Vagina (tissue), 2 donors: ENCODE data around the gene ABCC6. TPM values are rescaled to one million over a fixed set of nuclear protein-coding genes. Genes with fewer than 3 reads are reported as not detected.

ENCODE experiments used
- DNase-seq, 2 donors: peaks; one replicate each; pipeline ENCODE4 v3.0.0-alpha.2; 2017; ENCODE audit errors: extremely low spot score in 2 of 2
- H3K27ac ChIP-seq: fragments of 200-600 bp; sonication (generic); one replicate; pipeline ENCODE4 v1.5.1; 2019
- H3K27me3 ChIP-seq: fragments of 200-600 bp; sonication (generic); one replicate; pipeline ENCODE4 v1.5.1; 2019
- H3K36me3 ChIP-seq, 2 donors: fragments of 200-600 bp; sonication (generic); one replicate each; pipeline ENCODE4 v1.5.1; 2017 to 2019
- H3K4me1 ChIP-seq: fragments of 200-600 bp; sonication (generic); one replicate; pipeline ENCODE4 v1.5.1; 2019
- H3K4me3 ChIP-seq, 2 donors: fragments of 200-600 bp; sonication (generic); 1 replicate in 1 of 2; 2 replicates in 1 of 2; pipeline ENCODE4 v1.5.1; 2016 to 2019
- H3K9me3 ChIP-seq: fragments of 200-600 bp; sonication (generic); one replicate; pipeline ENCODE4 v1.5.1; 2019
- CTCF ChIP-seq, 3 experiments: fragments of 450-650 bp in 2 of 3; fragments of 200-600 bp in 1 of 3; sonication (generic) in 1 of 3; IDR thresholded peaks; one replicate each; pipeline ENCODE4 v1.5.1; 2017 to 2019; ENCODE audit warnings: antibody characterized with exemption in 3 of 3, mild to moderate bottlenecking in 2 of 3, moderate library complexity in 2 of 3
- POLR2A ChIP-seq, 2 donors: fragments of 450-650 bp; IDR thresholded peaks; one replicate each; pipeline ENCODE4 v1.6.1; 2017; ENCODE audit warnings: antibody characterized with exemption in 2 of 2, mild to moderate bottlenecking in 2 of 2, moderate library complexity in 2 of 2
- POLR2AphosphoS5 ChIP-seq, 2 donors: sonication (generic); formaldehyde crosslinking; IDR thresholded peaks; one replicate each; pipeline ENCODE4 v1.9.0; 2017; ENCODE audit warnings: antibody characterized with exemption in 2 of 2, mild to moderate bottlenecking in 2 of 2, low read depth in 1 of 2; ENCODE audit not compliant: insufficient read depth in 1 of 2
- intact Hi-C: fragments of 100-400 bp; cut with DNase I; formaldehyde crosslinking; loops from one replicate; pipeline ENCODE4 v1.15.1; 2023
- total RNA-seq: library from RNA; depleted of rRNA; stranded (reverse); fragments of >200 nt; gene quantifications from one replicate; pipeline ENCODE4 v1.2.3, GENCODE V29; 2016

ABCC6 gene
- total RNA-seq, 1 donor from 2014 or later = 0.49 TPM

DNA sequence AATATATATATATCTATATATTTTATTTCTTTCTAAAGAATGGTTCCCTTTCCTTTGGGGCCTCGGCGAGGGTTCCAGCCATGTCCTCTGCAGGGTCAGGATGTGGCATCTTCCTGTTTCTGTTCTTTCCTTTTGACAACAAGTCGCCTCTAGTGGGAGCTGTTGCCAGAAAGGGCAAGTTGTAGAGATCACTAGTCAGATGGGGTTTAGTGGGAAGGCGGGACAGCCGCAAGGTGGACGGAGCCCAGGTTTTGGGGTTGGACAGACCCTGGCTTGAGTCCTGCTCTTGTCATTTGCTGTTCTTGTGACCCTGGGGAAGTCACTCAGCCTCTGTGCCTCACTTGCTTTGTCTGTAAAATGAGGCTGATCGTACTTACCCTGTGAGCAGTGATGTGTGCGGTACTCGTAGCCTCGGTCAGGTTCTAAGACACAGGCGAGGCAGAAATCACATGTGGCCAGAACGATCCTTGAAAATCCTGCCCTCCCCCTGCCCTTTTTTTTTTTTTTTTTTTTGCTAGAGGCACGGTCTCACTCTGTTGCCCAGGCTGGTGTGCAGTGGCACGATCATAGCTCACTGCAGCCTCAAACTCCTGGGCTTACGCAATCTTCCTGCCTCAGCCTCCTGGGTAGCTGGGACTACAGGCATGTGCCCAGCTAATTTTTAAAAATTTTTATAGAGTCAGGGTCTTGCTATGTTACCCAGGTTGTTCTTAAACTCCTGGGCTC lies 80.1 kb downstream of the ABCC6 start:
- Histone ChIP-seq H3K4me1 (no peaks in the 10 kb centered on the region), H3K36me3 (peaks cover 7 to 44% of the 10 kb centered on the region in 2 donors), H3K4me3 (no peak overlapping the region), H3K27me3 (no peaks in the 10 kb centered on the region), H3K9me3 (no peaks in the 10 kb centered on the region), H3K27ac (no peak overlapping the region)
- DNase-seq = no peak
- intact Hi-C loops = no loop called here
- no peak for TF ChIP-seq CTCF (IDR thresholded peaks at IDR 0.05)
- no peak for TF ChIP-seq POLR2AphosphoS5 (IDR thresholded peaks at IDR 0.05; ENCODE audit: insufficient read depth in 1 of 2, low read depth in 1 of 2)

GRCh38 chr16:16141784-16142396 lies 81.4 kb downstream of the ABCC6 start:
- H3K4me1 ChIP-seq = no peaks in the 10 kb centered on the region
- H3K4me3 ChIP-seq = no peak overlapping the region
- DNase-seq = no peak
- no peaks in the 10 kb centered on the region for H3K27me3 ChIP-seq
- H3K27ac ChIP-seq = no peak overlapping the region
- no peaks in the 10 kb centered on the region for H3K9me3 ChIP-seq
- peaks cover 7 to 50% of the 10 kb centered on the region in 2 donors for H3K36me3 ChIP-seq
- intact Hi-C loops = no loop called here
- TF ChIP-seq CTCF (IDR thresholded peaks at IDR 0.05) (no peak), POLR2A (IDR thresholded peaks at IDR 0.05) (no peak)

GRCh38 chr16:16141141-16141540 lies 82.2 kb downstream of the ABCC6 start:
- H3K36me3 ChIP-seq = peaks cover 7 to 58% of the 10 kb centered on the region in 2 donors

DNA sequence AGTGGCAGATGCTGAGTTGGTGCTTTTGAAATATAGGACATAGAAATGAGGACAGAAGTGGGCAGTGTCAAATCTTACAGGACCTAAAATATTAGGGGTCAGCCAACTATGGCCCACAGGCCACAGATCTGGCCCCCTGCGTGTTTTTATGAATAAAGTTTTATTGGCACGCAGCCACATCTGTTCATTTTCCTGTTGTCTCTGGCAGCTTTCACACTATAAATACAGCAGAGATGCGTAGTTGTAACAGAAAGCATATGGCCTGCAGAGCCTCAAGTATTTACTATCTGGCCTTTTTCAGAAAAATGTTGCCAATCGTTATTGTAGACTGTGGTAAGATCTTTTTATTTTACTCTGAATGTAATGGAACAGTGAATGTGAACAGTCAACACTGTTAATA lies 82.8 kb downstream of the ABCC6 start:
- no peaks in the 10 kb centered on the region for H3K4me1 ChIP-seq
- no peak overlapping the region for H3K4me3 ChIP-seq
- no peaks in the 10 kb centered on the region for H3K27me3 ChIP-seq
- peaks cover 7 to 63% of the 10 kb centered on the region in 2 donors for H3K36me3 ChIP-seq
- TF ChIP-seq POLR2AphosphoS5 (IDR thresholded peaks at IDR 0.05; ENCODE audit: insufficient read depth in 1 of 2, low read depth in 1 of 2) = no peak
- TF ChIP-seq CTCF (IDR thresholded peaks at IDR 0.05) = no peak
- intact Hi-C loops = no loop called here
- no peak overlapping the region for H3K27ac ChIP-seq
- DNase-seq = no peak
- no peaks in the 10 kb centered on the region for H3K9me3 ChIP-seq

More at GRCh38 chr16:16141141-16141540, 82.2 kb downstream of the ABCC6 start:
- Histone ChIP-seq H3K4me1 (no peaks in the 10 kb centered on the region), H3K9me3 (no peaks in the 10 kb centered on the region), H3K27me3 (no peaks in the 10 kb centered on the region), H3K4me3 (no peak overlapping the region), H3K27ac (no peak overlapping the region)
- intact Hi-C loops = no loop called here
- no peak for DNase-seq
- TF ChIP-seq POLR2A (IDR thresholded peaks at IDR 0.05) (no peak), POLR2AphosphoS5 (IDR thresholded peaks at IDR 0.05; ENCODE audit: insufficient read depth in 1 of 2, low read depth in 1 of 2) (no peak), CTCF (IDR thresholded peaks at IDR 0.05) (no peak)

DNA sequence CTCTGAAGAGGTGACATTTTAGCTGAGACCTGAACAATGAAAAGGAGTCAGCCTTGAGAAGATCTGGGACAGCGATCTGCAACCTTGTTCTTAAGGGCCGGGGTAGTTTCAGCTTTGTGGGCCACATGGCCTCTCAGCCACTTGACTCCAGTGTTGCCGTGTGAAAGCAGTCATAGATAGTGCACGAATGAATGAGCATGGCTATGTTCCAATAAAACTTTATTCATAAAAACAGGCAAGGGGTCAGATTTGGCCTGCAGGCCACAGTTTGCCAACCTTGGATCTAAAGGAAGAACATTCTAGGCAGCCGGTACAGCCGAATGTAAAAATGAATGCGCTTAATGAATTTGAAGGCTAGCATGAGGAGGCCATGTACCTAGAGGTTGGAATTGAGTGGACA lies 83.5 kb downstream of the ABCC6 start:
- DNase-seq = no peak
- no peak for TF ChIP-seq POLR2AphosphoS5 (IDR thresholded peaks at IDR 0.05; ENCODE audit: insufficient read depth in 1 of 2, low read depth in 1 of 2)
- no peak for TF ChIP-seq CTCF (IDR thresholded peaks at IDR 0.05)
- no peak for TF ChIP-seq POLR2A (IDR thresholded peaks at IDR 0.05)
- no peaks in the 10 kb centered on the region for H3K4me1 ChIP-seq
- no peaks in the 10 kb centered on the region for H3K9me3 ChIP-seq
- H3K36me3 ChIP-seq = peaks cover 7 to 70% of the 10 kb centered on the region in 2 donors
- H3K27ac ChIP-seq = no peak overlapping the region
- H3K27me3 ChIP-seq = no peaks in the 10 kb centered on the region
- intact Hi-C loops = no loop called here
- H3K4me3 ChIP-seq = no peak overlapping the region
